IPS DF 6.9 (cell line): Measurements from ENCODE around the gene TSPAN5.

ENCODE experiments used
- DNase-seq: peaks from one replicate; pipeline ENCODE4 v3.0.0-alpha.2; 2013; ENCODE audit warnings: low read depth, low spot score
- H3K27ac ChIP-seq: one replicate; pipeline ENCODE4 v1.5.1; 2013; ENCODE audit warnings: low read length, control low read depth
- H3K27me3 ChIP-seq: 2 replicates; pipeline ENCODE4 v1.6.1; 2013; ENCODE audit warnings: mild to moderate bottlenecking, low read length; ENCODE audit not compliant: control insufficient read depth, insufficient read depth
- H3K36me3 ChIP-seq: 2 replicates; pipeline ENCODE4 v1.6.1; 2013; ENCODE audit warnings: low read length; ENCODE audit not compliant: control insufficient read depth, insufficient read depth
- H3K4me1 ChIP-seq: 2 replicates; pipeline ENCODE4 v1.6.1; 2013; ENCODE audit warnings: low read length; ENCODE audit not compliant: control insufficient read depth, insufficient read depth
- H3K4me3 ChIP-seq: 2 replicates; pipeline ENCODE4 v1.5.1; 2013; ENCODE audit warnings: mild to moderate bottlenecking, low read length
- H3K9me3 ChIP-seq: 2 replicates; pipeline ENCODE4 v1.6.1; 2013; ENCODE audit warnings: low read length, inconsistent platforms; ENCODE audit not compliant: control insufficient read depth, insufficient read depth
- WGBS: extraction: QIAGEN DNeasy Blood & Tissue Kit; methylation state at CpG from one replicate; pipeline ENCODE4 v1.1.7; 2013; ENCODE audit warnings: mixed read lengths, missing lambda C conversion rate; ENCODE audit not compliant: insufficient read length, insufficient coverage; 5-methylcytosine and 5-hydroxymethylcytosine counted together

TSPAN5 gene

GRCh38 chr4:98586962-98587354, 71.5 kb downstream of the TSPAN5 start:
- WGBS: no CpG with 5 or more reads among the region's 6 CpGs
- Histone ChIP-seq H3K27me3 (no peaks in the 10 kb centered on the region), H3K9me3 (no peaks in the 10 kb centered on the region), H3K36me3 (no peaks in the 10 kb centered on the region), H3K27ac (no peak overlapping the region), H3K4me3 (no peak overlapping the region), H3K4me1 (0 out of 2 replicates have a peak, but pooled peaks cover 3% of the 10 kb centered on the region)
- DNase-seq: no peak

GRCh38 chr4:98586291-98586961, 72.0 kb downstream of the TSPAN5 start:
- Histone ChIP-seq H3K4me1 (0 out of 2 replicates have a peak, but pooled peaks cover 3% of the 10 kb centered on the region), H3K27ac (no peak overlapping the region), H3K4me3 (no peak overlapping the region), H3K27me3 (no peaks in the 10 kb centered on the region), H3K9me3 (no peaks in the 10 kb centered on the region), H3K36me3 (no peaks in the 10 kb centered on the region)
- no peak for DNase-seq
- WGBS: no CpG with 5 or more reads among the region's 5 CpGs

- no peak for DNase-seq
- Histone ChIP-seq H3K36me3 (no peaks in the 10 kb centered on the region), H3K4me3 (no peak overlapping the region), H3K27me3 (no peaks in the 10 kb centered on the region), H3K9me3 (no peaks in the 10 kb centered on the region), H3K27ac (no peak overlapping the region), H3K4me1 (0 out of 2 replicates have a peak, but pooled peaks cover 3% of the 10 kb centered on the region)
- WGBS: no CpG with 5 or more reads among the region's 2 CpGs
Measured at GRCh38 chr4:98585596-98585995, 72.8 kb downstream of the TSPAN5 start.

- Histone ChIP-seq H3K9me3 (no peaks in the 10 kb centered on the region), H3K27ac (no peak overlapping the region), H3K27me3 (no peaks in the 10 kb centered on the region), H3K36me3 (no peaks in the 10 kb centered on the region), H3K4me3 (no peak overlapping the region), H3K4me1 (0 out of 2 replicates have a peak, but pooled peaks cover 3% of the 10 kb centered on the region)
- WGBS: no CpG with 5 or more reads among the region's 1 CpG
- no peak for DNase-seq
Measured at GRCh38 chr4:98584265-98584664, 74.1 kb downstream of the TSPAN5 start.

GRCh38 chr4:98583265-98583664, 75.1 kb downstream of the TSPAN5 start:
- Histone ChIP-seq H3K27ac (no peak overlapping the region), H3K27me3 (no peaks in the 10 kb centered on the region), H3K36me3 (no peaks in the 10 kb centered on the region), H3K9me3 (no peaks in the 10 kb centered on the region), H3K4me3 (no peak overlapping the region), H3K4me1 (0 out of 2 replicates have a peak, but pooled peaks cover 3% of the 10 kb centered on the region)
- no CpG with 5 or more reads among the region's 4 CpGs for WGBS
- DNase-seq: no peak

- no peaks in the 10 kb centered on the region for H3K4me1 ChIP-seq
- H3K27ac ChIP-seq: no peak overlapping the region
- no peaks in the 10 kb centered on the region for H3K36me3 ChIP-seq
- no peaks in the 10 kb centered on the region for H3K27me3 ChIP-seq
- DNase-seq: no peak
- no peak overlapping the region for H3K4me3 ChIP-seq
- no peaks in the 10 kb centered on the region for H3K9me3 ChIP-seq
- WGBS: no CpG with 5 or more reads among the region's 3 CpGs
Measured at GRCh38 chr4:98581126-98581525, 77.3 kb downstream of the TSPAN5 start.

- no peak for DNase-seq
- no CpG with 5 or more reads among the region's 2 CpGs for whole genome bisulfite sequencing
- Histone ChIP-seq H3K27me3 (no peaks in the 10 kb centered on the region), H3K9me3 (no peaks in the 10 kb centered on the region), H3K4me3 (no peak overlapping the region), H3K4me1 (no peaks in the 10 kb centered on the region), H3K36me3 (no peaks in the 10 kb centered on the region), H3K27ac (no peak overlapping the region)
Measured at GRCh38 chr4:98577956-98578355, 80.5 kb downstream of the TSPAN5 start.

GRCh38 chr4:98574816-98575215, 83.6 kb downstream of the TSPAN5 start:
- Histone ChIP-seq H3K27me3 (no peaks in the 10 kb centered on the region), H3K27ac (no peak overlapping the region), H3K4me1 (no peaks in the 10 kb centered on the region), H3K9me3 (no peaks in the 10 kb centered on the region), H3K36me3 (no peaks in the 10 kb centered on the region), H3K4me3 (no peak overlapping the region)
- DNase-seq: no peak
- WGBS: no CpG with 5 or more reads among the region's 4 CpGs

GRCh38 chr4:98573791-98574190, 84.6 kb downstream of the TSPAN5 start:
- WGBS: no CpG with 5 or more reads among the region's 2 CpGs
- Histone ChIP-seq H3K4me3 (no peak overlapping the region), H3K36me3 (no peaks in the 10 kb centered on the region), H3K4me1 (no peaks in the 10 kb centered on the region), H3K27ac (no peak overlapping the region), H3K9me3 (no peaks in the 10 kb centered on the region), H3K27me3 (no peaks in the 10 kb centered on the region)
- DNase-seq: no peak

GRCh38 chr4:98572697-98573096, 85.7 kb downstream of the TSPAN5 start:
- H3K9me3 ChIP-seq: no peaks in the 10 kb centered on the region
- no peak for DNase-seq
- WGBS: no CpG with 5 or more reads among the region's 2 CpGs
- H3K4me3 ChIP-seq: no peak overlapping the region
- H3K27ac ChIP-seq: no peak overlapping the region
- H3K36me3 ChIP-seq: no peaks in the 10 kb centered on the region
- H3K4me1 ChIP-seq: no peaks in the 10 kb centered on the region
- no peaks in the 10 kb centered on the region for H3K27me3 ChIP-seq

GRCh38 chr4:98571161-98571786, 87.1 kb downstream of the TSPAN5 start:
- Histone ChIP-seq H3K27me3 (no peaks in the 10 kb centered on the region), H3K27ac (no peak overlapping the region), H3K9me3 (no peaks in the 10 kb centered on the region), H3K4me3 (no peak overlapping the region), H3K4me1 (peaks cover 4% of the 10 kb centered on the region; the same call in 1 of the 2 replicates), H3K36me3 (no peaks in the 10 kb centered on the region)
- WGBS: no CpG with 5 or more reads among the region's 11 CpGs
- no peak for DNase-seq
